IMR-90 (cell line): Measurements from ENCODE around the gene SCFD2.

Source experiments
- BHLHE40 ChIP-seq: fragments of 150-350 bp; IDR thresholded peaks from 2 replicates; pipeline ENCODE4 v1.6.1; 2016; ENCODE audit warnings: mild to moderate bottlenecking, low read depth, low read length
- CEBPB ChIP-seq: IDR thresholded peaks from 2 replicates; pipeline ENCODE4 v1.6.1; 2012; ENCODE audit warnings: low read depth, low read length, improper control_type of control experiment
- CHD1 ChIP-seq: IDR thresholded peaks from 2 replicates; pipeline ENCODE4 v1.6.1; 2012; ENCODE audit warnings: low read depth, low read length, improper control_type of control experiment
- FOS ChIP-seq: fragments of 150-350 bp; IDR thresholded peaks from 2 replicates; pipeline ENCODE4 v1.6.1; 2016; ENCODE audit warnings: low read depth, low read length
- MAFK ChIP-seq: IDR thresholded peaks from 2 replicates; pipeline ENCODE4 v1.6.1; 2012; ENCODE audit warnings: low read depth, low read length, improper control_type of control experiment
- MAZ ChIP-seq: IDR thresholded peaks from 2 replicates; pipeline ENCODE4 v1.6.1; 2012; ENCODE audit warnings: low read depth, mild to moderate bottlenecking, low read length, improper control_type of control experiment, moderate library complexity, borderline replicate concordance
- MXI1 ChIP-seq: IDR thresholded peaks from 2 replicates; pipeline ENCODE4 v1.6.1; 2012; ENCODE audit warnings: low read depth, mild to moderate bottlenecking, low read length, moderate library complexity, borderline replicate concordance
- NFE2L2 ChIP-seq: fragments of 150-350 bp; IDR thresholded peaks from 2 replicates; pipeline ENCODE4 v1.6.1; 2016; ENCODE audit warnings: low read depth, mild to moderate bottlenecking, low read length
- POLR2A ChIP-seq: IDR thresholded peaks from 2 replicates; pipeline ENCODE4 v1.6.1; 2012; ENCODE audit warnings: mild to moderate bottlenecking, low read depth, low read length
- RAD21 ChIP-seq: IDR thresholded peaks from 2 replicates; pipeline ENCODE4 v1.6.1; 2012; ENCODE audit warnings: low read length, improper control_type of control experiment
- RFX5 ChIP-seq: IDR thresholded peaks from 2 replicates; pipeline ENCODE4 v1.8.0; 2012; ENCODE audit warnings: low read depth, mild to moderate bottlenecking, low read length, moderate library complexity
- TF ChIP-seq, protein P1 (sequence below): fragments of 150-350 bp; IDR thresholded peaks from 2 replicates; pipeline ENCODE4 v1.6.1; 2017; ENCODE audit warnings: mild to moderate bottlenecking, antibody characterized with exemption, low read length, low read depth
- TF ChIP-seq, protein P2 (sequence below): conservative IDR thresholded peaks from 2 replicates; pipeline ENCODE4 v1.5.1; 2012; ENCODE audit warnings: mild to moderate bottlenecking, low read depth, low read length, improper control_type of control experiment

DNA sequence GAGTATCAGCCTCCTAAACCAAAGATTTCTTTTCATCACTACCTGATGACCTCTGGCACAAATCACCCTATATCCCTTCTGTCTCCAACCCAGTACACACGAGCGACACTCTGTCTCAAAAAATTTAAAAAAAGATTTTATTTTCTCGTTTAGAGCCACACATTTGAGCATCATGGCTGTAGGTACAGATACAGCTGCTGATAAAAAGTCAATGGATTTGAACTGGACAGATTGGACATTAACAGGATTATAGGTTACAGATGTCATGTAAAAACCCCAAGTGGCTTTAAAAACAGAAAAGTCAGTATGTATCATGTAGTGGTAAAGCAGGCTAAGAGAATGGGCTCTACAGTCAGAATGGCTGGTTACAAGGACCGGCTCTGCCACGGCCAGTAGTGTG, 171.1 kb downstream of the SCFD2 start:
- TF ChIP-seq, protein P1, sequence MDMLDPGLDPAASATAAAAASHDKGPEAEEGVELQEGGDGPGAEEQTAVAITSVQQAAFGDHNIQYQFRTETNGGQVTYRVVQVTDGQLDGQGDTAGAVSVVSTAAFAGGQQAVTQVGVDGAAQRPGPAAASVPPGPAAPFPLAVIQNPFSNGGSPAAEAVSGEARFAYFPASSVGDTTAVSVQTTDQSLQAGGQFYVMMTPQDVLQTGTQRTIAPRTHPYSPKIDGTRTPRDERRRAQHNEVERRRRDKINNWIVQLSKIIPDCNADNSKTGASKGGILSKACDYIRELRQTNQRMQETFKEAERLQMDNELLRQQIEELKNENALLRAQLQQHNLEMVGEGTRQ = no peak
- TF ChIP-seq, protein P2, sequence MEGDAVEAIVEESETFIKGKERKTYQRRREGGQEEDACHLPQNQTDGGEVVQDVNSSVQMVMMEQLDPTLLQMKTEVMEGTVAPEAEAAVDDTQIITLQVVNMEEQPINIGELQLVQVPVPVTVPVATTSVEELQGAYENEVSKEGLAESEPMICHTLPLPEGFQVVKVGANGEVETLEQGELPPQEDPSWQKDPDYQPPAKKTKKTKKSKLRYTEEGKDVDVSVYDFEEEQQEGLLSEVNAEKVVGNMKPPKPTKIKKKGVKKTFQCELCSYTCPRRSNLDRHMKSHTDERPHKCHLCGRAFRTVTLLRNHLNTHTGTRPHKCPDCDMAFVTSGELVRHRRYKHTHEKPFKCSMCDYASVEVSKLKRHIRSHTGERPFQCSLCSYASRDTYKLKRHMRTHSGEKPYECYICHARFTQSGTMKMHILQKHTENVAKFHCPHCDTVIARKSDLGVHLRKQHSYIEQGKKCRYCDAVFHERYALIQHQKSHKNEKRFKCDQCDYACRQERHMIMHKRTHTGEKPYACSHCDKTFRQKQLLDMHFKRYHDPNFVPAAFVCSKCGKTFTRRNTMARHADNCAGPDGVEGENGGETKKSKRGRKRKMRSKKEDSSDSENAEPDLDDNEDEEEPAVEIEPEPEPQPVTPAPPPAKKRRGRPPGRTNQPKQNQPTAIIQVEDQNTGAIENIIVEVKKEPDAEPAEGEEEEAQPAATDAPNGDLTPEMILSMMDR = no peak
- TF ChIP-seq FOS = no peak
- TF ChIP-seq RAD21 = no peak
- no peak for TF ChIP-seq CHD1
- TF ChIP-seq MXI1 = no peak
- TF ChIP-seq BHLHE40 = no peak
- TF ChIP-seq CEBPB = no peak
- no peak for TF ChIP-seq MAFK
- TF ChIP-seq POLR2A = no peak
- TF ChIP-seq RFX5 = no peak
- TF ChIP-seq NFE2L2 = no peak
- no peak for TF ChIP-seq MAZ
